GM23338 (cell line): Measurements from ENCODE around the gene ANO6. TPM values are rescaled to one million over a fixed set of nuclear protein-coding genes. Genes with fewer than 3 reads are reported as not detected.

Experiments
- ATAC-seq: fragments of 200-7000 bp; cut with Tn5 transposase; 3 replicates; pipeline ENCODE4 v1.9.1; 2020
- DNase-seq: peaks from one replicate; pipeline ENCODE4 v3.0.0-alpha.2; 2015; ENCODE audit warnings: low spot score
- H2AFZ ChIP-seq: fragments of 200-600 bp; sonication (generic); 2 replicates; pipeline ENCODE4 v1.8.0; 2016; ENCODE audit warnings: antibody characterized with exemption, mild to moderate bottlenecking, moderate library complexity
- H3F3A ChIP-seq: fragments of 200-600 bp; sonication (generic); replicated peaks from 2 replicates; pipeline ENCODE4 v1.8.0; 2017; ENCODE audit warnings: antibody characterized with exemption, mixed run types, low read depth
- H3K27ac ChIP-seq: fragments of 200-600 bp; sonication (generic); 2 replicates; pipeline ENCODE4 v1.6.1; 2016; ENCODE audit warnings: low read depth
- H3K27me3 ChIP-seq: fragments of 200-600 bp; sonication (generic); 2 replicates; pipeline ENCODE4 v1.8.0; 2016; ENCODE audit warnings: mild to moderate bottlenecking, mixed run types, moderate library complexity; ENCODE audit not compliant: insufficient read depth
- H3K36me3 ChIP-seq: fragments of 200-600 bp; sonication (generic); 2 replicates; pipeline ENCODE4 v1.8.0; 2016; ENCODE audit warnings: mild to moderate bottlenecking; ENCODE audit not compliant: insufficient read depth
- H3K4me1 ChIP-seq: fragments of 200-600 bp; sonication (generic); 2 replicates; pipeline ENCODE4 v1.8.0; 2016; ENCODE audit warnings: mild to moderate bottlenecking, moderate library complexity; ENCODE audit not compliant: insufficient read depth
- H3K4me2 ChIP-seq: fragments of 200-600 bp; sonication (generic); 2 replicates; pipeline ENCODE4 v1.7.1; 2017; ENCODE audit warnings: mixed run types
- H3K4me3 ChIP-seq: fragments of 200-600 bp; sonication (generic); 2 replicates; pipeline ENCODE4 v1.6.1; 2016; ENCODE audit warnings: mixed run types
- H3K79me2 ChIP-seq: fragments of 200-600 bp; sonication (generic); replicated peaks from 2 replicates; pipeline ENCODE4 v1.8.0; 2017; ENCODE audit warnings: mild to moderate bottlenecking; ENCODE audit not compliant: insufficient read depth
- H3K9me2 ChIP-seq: fragments of 200-600 bp; sonication (generic); 2 replicates; pipeline ENCODE4 v1.8.0; 2017; ENCODE audit not compliant: insufficient read depth
- H4K20me1 ChIP-seq: fragments of 200-600 bp; sonication (generic); replicated peaks from 2 replicates; pipeline ENCODE4 v1.8.0; 2017; ENCODE audit warnings: mild to moderate bottlenecking; ENCODE audit not compliant: insufficient read depth
- H3K27ac Mint-ChIP-seq: 2 replicates; pipeline ENCODE4 v1.8.0; 2020; ENCODE audit warnings: inconsistent platforms, mild to moderate bottlenecking, moderate library complexity, mixed read lengths
- H3K27me3 Mint-ChIP-seq: 3 replicates; pipeline ENCODE4 v1.8.0; 2022; ENCODE audit warnings: low read depth, mild to moderate bottlenecking, moderate library complexity, mixed read lengths, inconsistent platforms; ENCODE audit not compliant: insufficient read depth, poor library complexity
- H3K36me3 Mint-ChIP-seq: 3 replicates; pipeline ENCODE4 v1.8.0; 2021; ENCODE audit warnings: low read depth, mild to moderate bottlenecking, inconsistent platforms, moderate library complexity, mixed read lengths
- H3K4me1 Mint-ChIP-seq: 3 replicates; pipeline ENCODE4 v1.8.0; 2020; ENCODE audit warnings: mild to moderate bottlenecking, inconsistent platforms, mixed read lengths
- H3K4me3 Mint-ChIP-seq: 3 replicates; pipeline ENCODE4 v1.8.0; 2021; ENCODE audit warnings: moderate library complexity, mild to moderate bottlenecking, inconsistent platforms, mixed read lengths
- H3K9me3 Mint-ChIP-seq: 3 replicates; pipeline ENCODE4 v1.8.0; 2020; ENCODE audit warnings: moderate library complexity, mild to moderate bottlenecking, inconsistent platforms, mixed read lengths
- ETS1 ChIP-seq: IDR thresholded peaks from 2 replicates; pipeline ENCODE4 v1.6.1; 2016; ENCODE audit warnings: antibody characterized with exemption
- EZH2 ChIP-seq: fragments of 200-600 bp; sonication (generic); IDR thresholded peaks from one replicate; pipeline ENCODE4 v1.8.0; 2017; ENCODE audit warnings: antibody characterized with exemption, mild to moderate bottlenecking, low read depth; ENCODE audit not compliant: unreplicated experiment
- EZH2phosphoT487 ChIP-seq: fragments of 200-600 bp; sonication (generic); IDR thresholded peaks from one replicate; pipeline ENCODE4 v1.8.1; 2018; ENCODE audit warnings: antibody characterized with exemption; ENCODE audit not compliant: unreplicated experiment
- NANOG ChIP-seq: IDR thresholded peaks from 2 replicates; pipeline ENCODE4 v1.6.1; 2016; ENCODE audit warnings: antibody characterized with exemption, borderline replicate concordance
- POLR2AphosphoS5 ChIP-seq: IDR thresholded peaks from 2 replicates; pipeline ENCODE4 v1.6.1; 2016; ENCODE audit warnings: antibody characterized with exemption, low read depth
- ZNF331 ChIP-seq: fragments of 250-450 bp; sonication (Bioruptor Pico); IDR thresholded peaks from 2 replicates; pipeline ENCODE4 v1.5.0; 2020; ENCODE audit warnings: low read depth, mild to moderate bottlenecking, moderate library complexity
- polyA plus RNA-seq: library from polyadenylated mRNA; unstranded; fragments of >200 nt; fragmentation: Nextera tagmentation; extraction: Ambion mirVana; gene quantifications from 2 replicates; pipeline ENCODE4 v1.2.1, GENCODE V29; 2016
- total RNA-seq: library from RNA; depleted of rRNA; stranded (reverse); fragments of >200 nt; shearing (Covaris generic); gene quantifications from 2 replicates; pipeline ENCODE4 v1.2.3, GENCODE V29; 2014
- TF ChIP-seq, protein P1 (sequence below): IDR thresholded peaks from one replicate; pipeline ENCODE4 v1.6.1; 2018; ENCODE audit warnings: antibody characterized with exemption; ENCODE audit not compliant: unreplicated experiment
- TF ChIP-seq, protein P2 (sequence below), 2 experiments: fragments of 200-600 bp in 1 of 2; sonication (generic) in 1 of 2; conservative IDR thresholded peaks; 2 replicates each; pipeline versions ENCODE4 v1.5.1 to v1.6.1; 2016 to 2017; ENCODE audit warnings: antibody characterized with exemption in 2 of 2, low read depth in 2 of 2, mild to moderate bottlenecking in 2 of 2, moderate library complexity in 1 of 2

ANO6 gene
- total and polyA plus RNA-seq, 2 experiments from 2014 or later = 21.1 to 48.9 TPM

GRCh38 chr12:45243963-45244362 lies 28.1 kb downstream of the ANO6 start:
- peak overlapping the region; percentile 47; the same call in 1 of the 2 replicates for H3K27ac ChIP-seq
- H3K4me1 Mint-ChIP-seq = peaks cover 42% of the 10 kb centered on the region
- H3K36me3 ChIP-seq = no peaks in the 10 kb centered on the region
- ATAC-seq (no peak), DNase-seq (no peak)
- H3K79me2 ChIP-seq = peaks cover 98% of the 10 kb centered on the region
- peaks cover 44% of the 10 kb centered on the region for H3K4me1 ChIP-seq
- peaks cover 5% of the 10 kb centered on the region for H3K9me2 ChIP-seq
- TF ChIP-seq NANOG = no peak
- TF ChIP-seq, protein P1, sequence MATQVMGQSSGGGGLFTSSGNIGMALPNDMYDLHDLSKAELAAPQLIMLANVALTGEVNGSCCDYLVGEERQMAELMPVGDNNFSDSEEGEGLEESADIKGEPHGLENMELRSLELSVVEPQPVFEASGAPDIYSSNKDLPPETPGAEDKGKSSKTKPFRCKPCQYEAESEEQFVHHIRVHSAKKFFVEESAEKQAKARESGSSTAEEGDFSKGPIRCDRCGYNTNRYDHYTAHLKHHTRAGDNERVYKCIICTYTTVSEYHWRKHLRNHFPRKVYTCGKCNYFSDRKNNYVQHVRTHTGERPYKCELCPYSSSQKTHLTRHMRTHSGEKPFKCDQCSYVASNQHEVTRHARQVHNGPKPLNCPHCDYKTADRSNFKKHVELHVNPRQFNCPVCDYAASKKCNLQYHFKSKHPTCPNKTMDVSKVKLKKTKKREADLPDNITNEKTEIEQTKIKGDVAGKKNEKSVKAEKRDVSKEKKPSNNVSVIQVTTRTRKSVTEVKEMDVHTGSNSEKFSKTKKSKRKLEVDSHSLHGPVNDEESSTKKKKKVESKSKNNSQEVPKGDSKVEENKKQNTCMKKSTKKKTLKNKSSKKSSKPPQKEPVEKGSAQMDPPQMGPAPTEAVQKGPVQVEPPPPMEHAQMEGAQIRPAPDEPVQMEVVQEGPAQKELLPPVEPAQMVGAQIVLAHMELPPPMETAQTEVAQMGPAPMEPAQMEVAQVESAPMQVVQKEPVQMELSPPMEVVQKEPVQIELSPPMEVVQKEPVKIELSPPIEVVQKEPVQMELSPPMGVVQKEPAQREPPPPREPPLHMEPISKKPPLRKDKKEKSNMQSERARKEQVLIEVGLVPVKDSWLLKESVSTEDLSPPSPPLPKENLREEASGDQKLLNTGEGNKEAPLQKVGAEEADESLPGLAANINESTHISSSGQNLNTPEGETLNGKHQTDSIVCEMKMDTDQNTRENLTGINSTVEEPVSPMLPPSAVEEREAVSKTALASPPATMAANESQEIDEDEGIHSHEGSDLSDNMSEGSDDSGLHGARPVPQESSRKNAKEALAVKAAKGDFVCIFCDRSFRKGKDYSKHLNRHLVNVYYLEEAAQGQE = no peak
- TF ChIP-seq EZH2phosphoT487 = no peak
- TF ChIP-seq ZNF331 (CRISPR knock-in tag) = no peak
- TF ChIP-seq POLR2AphosphoS5 = no peak
- H3K9me3 Mint-ChIP-seq = no peaks in the 10 kb centered on the region
- H4K20me1 ChIP-seq = peaks cover 2% of the 10 kb centered on the region
- no peak overlapping the region for H3K4me2 ChIP-seq
- peaks cover 5% of the 10 kb centered on the region for H3K27me3 Mint-ChIP-seq
- H3F3A ChIP-seq = no peaks in the 10 kb centered on the region
- H3K36me3 Mint-ChIP-seq = peaks cover 14% of the 10 kb centered on the region; the same call in 2 of the 3 replicates
- no peaks in the 10 kb centered on the region for H3K27me3 ChIP-seq
- H3K4me3 Mint-ChIP-seq = no peak overlapping the region
- H2AFZ ChIP-seq = no peak overlapping the region
- no peak overlapping the region for H3K27ac Mint-ChIP-seq
- no peak overlapping the region for H3K4me3 ChIP-seq

DNA sequence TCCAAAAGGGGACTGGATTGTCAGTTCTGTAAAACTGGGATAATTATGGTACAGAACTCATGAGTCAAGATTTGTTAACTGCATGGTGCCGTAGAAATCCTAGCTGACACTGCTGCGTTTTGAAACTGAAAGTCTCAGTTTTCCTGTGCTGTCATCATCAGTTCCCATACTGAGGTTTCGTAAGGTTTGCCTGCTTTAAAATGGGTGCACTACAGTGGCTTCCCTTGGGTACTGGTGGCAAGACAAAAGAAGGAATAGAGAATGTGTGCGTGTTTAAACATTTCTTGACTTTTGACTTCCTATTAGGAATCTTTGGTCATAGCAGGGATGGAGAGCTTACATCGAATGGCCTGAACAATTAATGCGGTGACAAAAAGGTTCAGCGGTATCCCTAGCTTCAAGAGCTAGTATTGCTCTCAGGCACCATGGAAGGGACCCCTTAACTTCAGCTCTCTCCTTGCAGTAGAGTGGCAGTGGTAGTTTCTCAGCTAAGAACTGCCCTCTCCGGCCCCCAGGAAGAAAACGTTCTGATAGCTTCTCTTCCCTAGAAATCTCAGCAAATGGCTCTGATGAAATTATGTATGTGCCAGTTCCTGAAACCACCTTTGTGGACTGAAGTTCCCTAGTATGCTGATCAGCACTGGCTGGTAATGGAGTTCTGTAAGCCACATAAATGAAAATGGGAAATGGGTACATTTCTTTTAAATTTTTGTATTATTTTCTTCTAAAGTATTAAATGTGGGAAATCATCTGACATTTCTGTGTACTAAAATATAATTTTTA lies 28.9 kb downstream of the ANO6 start:
- H3K36me3 ChIP-seq = no peaks in the 10 kb centered on the region
- Mint-ChIP-seq H3K27me3 (peaks cover 5% of the 10 kb centered on the region), H3K27ac (no peak overlapping the region), H3K9me3 (no peaks in the 10 kb centered on the region), H3K4me3 (no peak overlapping the region), H3K36me3 (peaks cover 14% of the 10 kb centered on the region; the same call in 2 of the 3 replicates), H3K4me1 (peaks cover 41% of the 10 kb centered on the region)
- no peaks in the 10 kb centered on the region for H3K27me3 ChIP-seq
- peaks cover 5% of the 10 kb centered on the region for H3K9me2 ChIP-seq
- peaks cover under 1% of the 10 kb centered on the region for H4K20me1 ChIP-seq
- H3F3A ChIP-seq = no peaks in the 10 kb centered on the region
- 0 out of 2 replicates have a peak overlapping the region, but pooled peaks have one; percentile 29 for H3K27ac ChIP-seq
- H3K4me1 ChIP-seq = peaks cover 40% of the 10 kb centered on the region
- no peak overlapping the region for H3K4me2 ChIP-seq
- H3K4me3 ChIP-seq = no peak overlapping the region
- no peak overlapping the region for H2AFZ ChIP-seq
- ATAC-seq = peak; percentile 76
- peak; percentile 39 for DNase-seq
- H3K79me2 ChIP-seq = peaks cover 98% of the 10 kb centered on the region
- TF ChIP-seq EZH2 (no peak), ETS1 (no peak)
- TF ChIP-seq, protein P2, sequence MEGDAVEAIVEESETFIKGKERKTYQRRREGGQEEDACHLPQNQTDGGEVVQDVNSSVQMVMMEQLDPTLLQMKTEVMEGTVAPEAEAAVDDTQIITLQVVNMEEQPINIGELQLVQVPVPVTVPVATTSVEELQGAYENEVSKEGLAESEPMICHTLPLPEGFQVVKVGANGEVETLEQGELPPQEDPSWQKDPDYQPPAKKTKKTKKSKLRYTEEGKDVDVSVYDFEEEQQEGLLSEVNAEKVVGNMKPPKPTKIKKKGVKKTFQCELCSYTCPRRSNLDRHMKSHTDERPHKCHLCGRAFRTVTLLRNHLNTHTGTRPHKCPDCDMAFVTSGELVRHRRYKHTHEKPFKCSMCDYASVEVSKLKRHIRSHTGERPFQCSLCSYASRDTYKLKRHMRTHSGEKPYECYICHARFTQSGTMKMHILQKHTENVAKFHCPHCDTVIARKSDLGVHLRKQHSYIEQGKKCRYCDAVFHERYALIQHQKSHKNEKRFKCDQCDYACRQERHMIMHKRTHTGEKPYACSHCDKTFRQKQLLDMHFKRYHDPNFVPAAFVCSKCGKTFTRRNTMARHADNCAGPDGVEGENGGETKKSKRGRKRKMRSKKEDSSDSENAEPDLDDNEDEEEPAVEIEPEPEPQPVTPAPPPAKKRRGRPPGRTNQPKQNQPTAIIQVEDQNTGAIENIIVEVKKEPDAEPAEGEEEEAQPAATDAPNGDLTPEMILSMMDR (conservative IDR thresholded peaks at IDR 0.05; ENCODE audit: low read depth in 2 of 2) = 0 out of 4 replicates have a peak, but pooled peaks of 1 of the 2 experiments have one; percentile 12
